Mononuclear cell (primary cell): Measurements from ENCODE around the gene C19orf53. TPM values are rescaled to one million over a fixed set of nuclear protein-coding genes. Genes with fewer than 3 reads are reported as not detected.

Source experiments
- H3K27me3 ChIP-seq: 2 replicates; pipeline ENCODE4 v1.6.0; 2011; ENCODE audit warnings: low read length, control low read depth; ENCODE audit not compliant: insufficient read depth
- H3K4me1 ChIP-seq: 2 replicates; pipeline ENCODE4 v1.5.1; 2011; ENCODE audit warnings: mild to moderate bottlenecking, low read length, control low read depth; ENCODE audit not compliant: insufficient read depth
- H3K4me3 ChIP-seq: 2 replicates; pipeline ENCODE4 v1.5.1; 2011; ENCODE audit warnings: mild to moderate bottlenecking, low read length, moderate library complexity
- H3K9me3 ChIP-seq: 2 replicates; pipeline ENCODE4 v1.5.1; 2011; ENCODE audit warnings: low read depth, mild to moderate bottlenecking, control low read depth, low read length
- total RNA-seq: library from RNA; depleted of rRNA; stranded (reverse); fragments of >200 nt; gene quantifications from one replicate; pipeline ENCODE4 v1.2.3, GENCODE V29; 2012

Gene C19orf53
- total RNA-seq, 1 donor = 56.5 TPM

DNA sequence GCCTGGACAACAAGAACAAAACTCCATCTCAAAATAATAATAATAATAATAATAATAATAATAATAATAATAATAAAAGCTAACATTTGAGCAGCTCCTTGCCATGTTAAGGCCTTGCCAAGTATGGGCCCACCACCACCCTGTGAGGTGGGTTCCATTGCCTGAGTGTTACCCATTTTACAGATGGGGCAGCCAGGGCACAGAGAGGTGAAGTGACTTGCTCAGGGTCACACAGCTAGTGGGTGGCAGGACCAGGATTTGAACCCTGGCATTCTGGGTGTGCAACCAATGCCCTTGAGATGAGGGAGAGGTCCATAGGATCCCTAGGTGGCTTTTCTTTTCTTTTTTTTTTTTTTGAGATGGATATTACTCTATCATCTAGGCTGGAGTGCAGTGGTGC lies 50.4 kb downstream of the C19orf53 start:
- Histone ChIP-seq H3K4me1 (no peaks in the 10 kb centered on the region), H3K27me3 (no peaks in the 10 kb centered on the region), H3K4me3 (no peak overlapping the region), H3K9me3 (no peaks in the 10 kb centered on the region)

DNA sequence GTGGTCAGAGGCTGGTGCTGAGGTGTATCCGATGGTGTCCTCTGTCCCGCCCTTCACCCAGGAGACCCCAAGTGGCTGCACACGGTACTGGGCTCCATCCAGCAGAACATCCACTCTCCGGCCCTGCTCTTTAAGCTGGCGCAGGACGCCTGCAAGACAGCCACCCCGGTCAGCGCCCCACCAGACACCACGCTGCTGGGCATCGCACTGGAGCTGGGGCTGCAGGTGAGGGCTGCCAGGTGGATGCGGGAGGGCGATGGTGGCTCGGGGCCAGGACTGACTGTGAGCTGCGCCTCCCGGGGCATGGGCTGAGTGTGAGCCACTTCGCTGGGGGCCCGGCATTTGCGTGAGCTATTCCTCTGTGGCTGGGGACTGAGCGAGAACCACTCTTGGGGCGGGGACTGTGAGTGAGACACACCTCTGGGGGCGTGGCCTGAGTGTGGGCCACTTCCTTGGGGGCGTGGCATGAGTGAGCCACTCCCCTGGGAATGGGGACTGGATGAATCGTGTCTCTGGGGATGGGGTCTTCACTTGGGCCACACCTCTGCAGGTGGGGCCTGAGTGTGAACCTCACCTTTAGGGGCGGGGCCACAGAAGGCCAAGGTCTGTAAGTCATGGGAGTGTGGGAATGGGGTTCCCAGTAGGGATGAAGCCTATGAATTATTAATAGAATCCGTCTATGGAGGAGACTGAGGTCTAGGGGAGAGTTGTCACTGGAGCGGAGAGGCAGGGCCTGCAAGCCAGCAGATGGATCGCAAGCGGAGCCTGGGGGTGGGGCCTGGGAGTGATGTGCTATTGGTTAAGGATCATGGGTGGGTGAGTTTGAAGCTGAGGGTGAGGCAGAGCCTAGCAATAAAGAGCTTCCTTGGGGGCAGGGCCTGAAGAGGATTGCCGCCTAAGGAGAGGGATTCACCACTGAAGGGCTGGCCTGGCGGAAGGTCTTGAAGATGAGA lies 51.5 kb downstream of the C19orf53 start:
- H3K9me3 ChIP-seq = no peaks in the 10 kb centered on the region
- H3K4me1 ChIP-seq = no peaks in the 10 kb centered on the region
- H3K27me3 ChIP-seq = no peaks in the 10 kb centered on the region
- no peak overlapping the region for H3K4me3 ChIP-seq

DNA sequence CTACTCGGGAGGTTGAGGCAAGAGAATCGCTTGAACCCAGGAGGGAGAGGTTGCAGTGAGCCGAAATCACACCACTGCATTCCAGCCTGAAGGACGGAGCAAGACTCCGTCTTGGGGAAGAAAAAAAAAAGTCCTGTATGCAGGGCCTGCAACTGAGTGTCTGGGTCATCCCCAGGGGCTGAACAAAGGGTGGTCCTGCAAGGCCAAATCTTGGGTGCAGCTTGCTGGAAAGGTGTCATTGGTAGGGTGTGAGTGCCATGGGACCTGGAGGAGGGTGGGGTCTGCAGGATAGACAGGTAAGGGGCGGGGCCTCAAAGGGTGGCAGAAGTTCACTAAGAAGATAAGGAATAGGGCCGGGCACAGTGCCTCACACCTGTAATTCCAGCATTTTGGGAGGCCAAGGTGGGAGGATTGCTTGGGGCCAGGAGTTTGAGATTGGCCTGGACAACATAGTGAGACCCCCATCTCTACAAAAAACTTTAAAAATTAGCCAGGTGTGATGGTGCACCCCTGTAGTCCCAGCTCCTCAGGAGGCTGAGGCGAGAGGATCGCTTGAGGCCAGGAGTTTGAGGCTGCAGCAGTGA lies 52.5 kb downstream of the C19orf53 start:
- H3K9me3 ChIP-seq = no peaks in the 10 kb centered on the region
- H3K4me3 ChIP-seq = no peak overlapping the region
- no peaks in the 10 kb centered on the region for H3K4me1 ChIP-seq
- H3K27me3 ChIP-seq = no peaks in the 10 kb centered on the region

DNA sequence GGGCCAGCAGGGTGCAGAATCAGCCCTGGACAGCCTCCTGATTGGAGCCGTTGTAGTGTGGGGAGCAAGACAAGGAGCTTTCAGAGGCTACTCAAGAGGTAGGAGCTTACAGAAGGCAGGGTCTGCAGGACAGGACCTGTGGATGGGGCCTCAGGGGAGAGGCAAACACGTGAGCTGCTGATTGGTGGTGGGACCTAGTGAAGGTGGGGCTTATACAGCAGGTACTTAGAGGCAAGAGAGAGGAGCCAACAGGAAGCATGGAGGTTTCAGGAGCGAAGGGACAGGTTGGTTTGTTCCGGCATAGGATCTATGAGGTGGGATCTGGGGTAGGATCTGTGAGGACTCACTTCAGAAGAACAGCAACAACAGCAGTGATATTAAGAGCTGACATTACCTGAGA lies 53.4 kb downstream of the C19orf53 start:
- Histone ChIP-seq H3K4me3 (no peak overlapping the region), H3K27me3 (no peaks in the 10 kb centered on the region), H3K4me1 (no peaks in the 10 kb centered on the region)

More for the DNA sequence above, 53.4 kb downstream of the C19orf53 start:
- no peaks in the 10 kb centered on the region for H3K9me3 ChIP-seq

Other genes with a start within 250 kb of the C19orf53 start
- 17.0 TPM for gene MRI1, start 9.9 kb upstream of the C19orf53 start, total RNA-seq
- 1.5 TPM for gene ZSWIM4, start 21.0 kb downstream of the C19orf53 start, total RNA-seq
- gene NANOS3, start 102.7 kb downstream of the C19orf53 start, total RNA-seq = not detected
- 0.10 TPM for gene BRME1, start 131.7 kb downstream of the C19orf53 start, total RNA-seq
- 8.2 TPM for gene CC2D1A, start 131.7 kb downstream of the C19orf53 start, total RNA-seq
- not detected for gene PODNL1, start 164.0 kb downstream of the C19orf53 start, total RNA-seq
- 26.1 TPM for gene DCAF15, start 178.1 kb downstream of the C19orf53 start, total RNA-seq
- gene RFX1, start 231.9 kb downstream of the C19orf53 start, total RNA-seq = 2.5 TPM